GM19239 (cell line): ENCODE data around the gene GTPBP4.
"Not testable (repeated sequence)": the region's sequence is repeated elsewhere in the genome, so short reads cannot be mapped to it uniquely, and the experiment has no call there.

ENCODE experiments used
- DNase-seq: peaks from one replicate; pipeline ENCODE4 v3.0.0; 2011; ENCODE audit warnings: low spot score; ENCODE audit not compliant: insufficient read length
- FAIRE-seq: peaks from 2 replicates; lab custom pipeline; 2011; peaks lifted over from hg19 to GRCh38; lab: Jason Lieb, UNC

GTPBP4 gene

DNA sequence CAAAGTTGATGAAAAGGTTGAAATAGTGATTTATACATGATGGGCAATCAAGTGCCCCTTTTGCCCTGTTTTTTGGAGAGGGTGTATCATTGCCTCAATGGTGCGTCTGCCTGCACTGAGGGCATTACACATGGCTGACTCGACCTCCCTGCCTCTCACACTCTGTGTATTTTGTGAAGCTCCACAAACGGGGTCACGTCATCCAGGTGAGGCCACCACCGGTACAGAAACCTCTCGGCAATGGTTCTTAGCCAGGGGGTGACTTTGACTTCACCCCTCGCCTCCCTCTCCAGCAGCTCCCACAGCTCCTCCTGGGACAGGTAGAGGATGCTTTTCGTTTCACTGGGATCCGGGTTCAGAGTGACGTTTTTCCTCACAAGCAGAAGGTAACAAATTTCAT is 31.1 kb downstream of the GTPBP4 start:
- FAIRE-seq = no peak

GRCh38 chr10:1020460-1020859 is 32.2 kb downstream of the GTPBP4 start:
- no peak for DNase-seq
- no peak for FAIRE-seq

More for the DNA sequence above, 31.1 kb downstream of the GTPBP4 start:
- no peak for DNase-seq

DNA sequence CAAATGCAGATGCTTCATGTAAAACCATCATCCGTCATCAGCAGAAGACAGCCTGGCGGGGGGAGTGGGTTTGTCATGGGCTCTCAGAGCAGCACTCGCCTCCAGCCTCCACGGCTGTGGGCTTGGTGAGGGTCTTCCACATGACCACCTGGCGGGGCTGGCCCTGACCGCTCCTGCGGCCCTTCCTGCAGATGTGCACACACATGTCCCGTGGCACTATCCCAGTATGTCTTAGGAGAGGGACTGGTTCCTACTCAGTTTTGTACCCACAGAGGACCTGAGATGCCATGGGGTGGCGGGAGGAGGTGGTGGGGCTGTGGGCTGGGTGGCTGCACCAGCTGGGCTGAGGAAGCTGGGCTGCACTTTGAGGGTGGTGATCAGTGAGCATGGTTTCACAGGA is 32.7 kb downstream of the GTPBP4 start:
- no peak for DNase-seq
- no peak for FAIRE-seq

DNA sequence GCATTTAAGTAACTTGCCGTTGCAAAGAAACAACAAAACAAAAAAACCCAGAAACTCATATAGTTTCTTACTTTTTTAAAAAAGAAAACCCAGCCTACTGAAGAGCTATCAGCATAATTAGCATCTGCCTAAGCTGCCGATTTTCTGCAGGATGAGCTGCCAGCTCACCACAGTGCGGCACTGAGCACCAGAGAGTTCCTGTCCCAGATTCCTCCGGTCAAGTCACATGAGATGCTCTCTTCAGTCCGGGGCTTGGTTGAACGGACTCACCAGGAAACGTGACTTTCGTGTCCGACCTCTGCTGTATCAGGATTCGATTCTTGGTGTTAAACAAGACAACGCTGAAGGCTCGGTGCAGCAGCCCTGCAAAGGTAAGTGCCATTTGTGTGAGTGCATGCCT is 34.2 kb downstream of the GTPBP4 start:
- DNase-seq (no peak), FAIRE-seq (no peak)

GRCh38 chr10:1024103-1024502 is 35.9 kb downstream of the GTPBP4 start:
- no peak for FAIRE-seq
- no peak for DNase-seq

GRCh38 chr10:1025683-1026082 is 37.4 kb downstream of the GTPBP4 start, which contains the start of gene IDI2:
TSS of gene IDI2 (minus strand) at chr10:1025859. CDS start at chr10:1024723, 1,136 bp downstream.
- DNase-seq = no peak
- FAIRE-seq = no peak

DNA sequence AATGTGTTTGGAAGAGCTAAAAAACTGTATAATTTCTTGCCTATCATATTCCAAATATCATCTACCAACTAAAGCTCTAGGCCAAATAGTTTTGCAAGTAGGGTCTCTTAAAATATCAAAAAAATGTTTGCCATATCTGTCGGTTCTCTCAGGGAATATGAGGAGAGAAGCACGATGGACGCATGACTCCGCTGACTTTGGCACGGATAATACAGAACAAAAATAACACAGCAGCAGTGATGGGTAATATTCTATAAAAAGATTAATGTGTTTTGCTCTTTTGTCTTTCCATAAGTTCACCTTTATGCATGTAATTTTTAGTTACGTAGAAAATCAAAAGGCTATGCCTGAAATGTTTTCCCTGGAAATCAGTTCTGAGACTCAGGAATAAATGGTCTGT is 38.3 kb downstream of the GTPBP4 start:
- DNase-seq (no peak), FAIRE-seq (no peak)

- FAIRE-seq (no peak), DNase-seq (no peak)
Measured at GRCh38 chr10:1029838-1030237, 41.6 kb downstream of the GTPBP4 start.

DNA sequence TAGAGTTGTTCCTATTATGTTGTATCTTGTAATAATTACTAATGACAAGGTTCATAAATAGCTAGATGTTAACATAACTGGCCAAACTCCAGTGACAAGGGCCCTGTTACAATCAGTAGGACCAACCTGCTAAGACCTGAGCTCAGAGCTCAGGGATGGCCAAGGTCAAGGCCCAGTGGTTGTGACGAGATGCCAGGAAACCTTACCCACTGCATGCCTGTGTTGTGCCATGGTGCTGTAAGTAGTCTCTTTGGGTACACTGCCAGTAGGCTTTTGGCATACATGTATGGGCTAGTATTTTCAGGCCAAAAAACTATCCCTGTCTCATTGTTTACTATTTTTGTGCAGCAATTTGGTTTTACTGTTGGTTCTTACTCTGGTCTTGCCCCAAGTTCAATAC is 45.4 kb downstream of the GTPBP4 start:
- no peak for DNase-seq
- FAIRE-seq = no peak

- DNase-seq = no peak
Measured at GRCh38 chr10:1034758-1035157, 46.5 kb downstream of the GTPBP4 start.

GRCh38 chr10:1035201-1035600 is 47.0 kb downstream of the GTPBP4 start:
- DNase-seq (no peak), FAIRE-seq (no peak)

More at GRCh38 chr10:1034758-1035157, 46.5 kb downstream of the GTPBP4 start:
- no peak for FAIRE-seq

- DNase-seq (no peak), FAIRE-seq (no peak)
Measured at GRCh38 chr10:1036341-1036791, 48.1 kb downstream of the GTPBP4 start.

- FAIRE-seq = no peak
- no peak for DNase-seq
Measured at GRCh38 chr10:1037098-1037497, 48.9 kb downstream of the GTPBP4 start.

GRCh38 chr10:1038769-1039168 is 50.5 kb downstream of the GTPBP4 start:
- not testable (repeated sequence) for DNase-seq, FAIRE-seq

- FAIRE-seq (no peak), DNase-seq (no peak)
Measured at GRCh38 chr10:1040133-1040532, 51.9 kb downstream of the GTPBP4 start.

GRCh38 chr10:1041514-1041913 is 53.3 kb downstream of the GTPBP4 start:
- DNase-seq (no peak), FAIRE-seq (no peak)

DNA sequence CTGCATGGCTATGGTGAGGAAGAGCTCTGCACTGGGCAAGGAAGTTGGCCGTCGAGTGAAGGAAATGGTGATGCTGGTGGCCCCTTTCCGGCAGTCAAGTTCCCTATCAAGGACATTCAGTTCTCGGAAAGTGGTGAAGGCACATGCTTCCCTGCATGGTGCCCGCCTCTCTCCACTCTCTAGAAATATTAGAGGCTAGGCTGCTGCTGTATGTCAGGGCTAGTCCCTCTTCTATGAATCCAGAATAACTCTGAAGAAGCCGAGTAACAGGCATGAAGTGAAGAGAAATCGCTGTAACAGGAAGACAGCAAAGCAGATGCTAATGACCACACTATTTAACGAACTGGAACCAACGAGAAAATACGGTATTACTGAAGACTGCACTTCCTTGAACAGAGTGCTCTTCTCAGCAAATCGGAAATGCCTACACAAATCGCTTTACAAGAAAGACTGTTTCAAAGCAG is 55.3 kb downstream of the GTPBP4 start:
- FAIRE-seq (peak; percentile 86), DNase-seq (peak; percentile 30)

- peak; percentile 72 for FAIRE-seq
- no peak for DNase-seq
Measured at GRCh38 chr10:1044146-1044545, 55.9 kb downstream of the GTPBP4 start.

GRCh38 chr10:1044964-1045363 is 56.7 kb downstream of the GTPBP4 start:
- no peak for DNase-seq
- FAIRE-seq = no peak

- FAIRE-seq (no peak), DNase-seq (no peak)
Measured at GRCh38 chr10:1045415-1045814, 57.2 kb downstream of the GTPBP4 start.

GRCh38 chr10:1047937-1048336 is 59.7 kb downstream of the GTPBP4 start:
- DNase-seq (no peak), FAIRE-seq (no peak)

DNA sequence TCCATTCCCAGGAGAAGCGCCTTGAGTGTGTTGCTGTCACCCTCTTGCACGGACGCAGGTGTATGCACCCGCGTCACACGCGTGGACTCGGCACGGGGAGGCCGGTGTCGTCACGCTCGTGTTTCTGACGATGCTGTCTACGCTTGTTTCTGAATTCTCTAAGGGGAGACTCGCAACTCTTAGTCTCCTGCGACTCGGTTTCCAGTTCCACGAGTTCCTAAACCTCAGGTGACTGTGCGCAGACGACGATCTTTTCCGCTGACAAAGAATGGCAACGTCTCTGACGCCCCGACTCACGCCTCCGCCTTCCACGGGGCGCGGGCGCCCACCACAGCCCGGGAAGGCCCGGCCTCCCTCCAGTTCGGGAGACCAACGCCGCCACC is 60.1 kb downstream of the GTPBP4 start:
- DNase-seq (no peak), FAIRE-seq (no peak)
